DOHH2 (cell line): ENCODE measurements around the gene ZNF282.
"Not testable (repeated sequence)": the region's sequence is repeated elsewhere in the genome, so short reads cannot be mapped to it uniquely, and the experiment has no call there.

ENCODE experiments used
- H3F3A ChIP-seq: fragments of 200-600 bp; sonication (generic), shearing (Covaris generic); 2 replicates; pipeline ENCODE4 v1.6.0; 2016; ENCODE audit warnings: antibody characterized with exemption, mild to moderate bottlenecking; ENCODE audit not compliant: control insufficient read depth, insufficient read depth
- H3K27ac ChIP-seq: fragments of 200-600 bp; sonication (generic); 2 replicates; pipeline ENCODE4 v1.5.1; 2014; ENCODE audit warnings: low read depth, mild to moderate bottlenecking, low read length, moderate library complexity
- H3K27me3 ChIP-seq: fragments of 200-600 bp; sonication (generic); 2 replicates; pipeline ENCODE4 v1.6.1; 2014; ENCODE audit warnings: mild to moderate bottlenecking, low read length, mixed read lengths; ENCODE audit not compliant: control insufficient read depth
- H3K36me3 ChIP-seq: fragments of 200-600 bp; sonication (generic); 2 replicates; pipeline ENCODE4 v1.6.1; 2014; ENCODE audit warnings: mild to moderate bottlenecking, low read length, moderate library complexity, mixed read lengths; ENCODE audit not compliant: control insufficient read depth
- H3K4me1 ChIP-seq: fragments of 200-600 bp; sonication (generic); 2 replicates; pipeline ENCODE4 v1.6.1; 2014; ENCODE audit warnings: mild to moderate bottlenecking, low read length, mixed read lengths; ENCODE audit not compliant: control insufficient read depth
- H3K4me2 ChIP-seq: fragments of 200-600 bp; sonication (generic); 2 replicates; pipeline ENCODE4 v1.6.0; 2014; ENCODE audit warnings: mild to moderate bottlenecking, low read length, moderate library complexity
- H3K4me3 ChIP-seq: fragments of 200-600 bp; sonication (generic); 2 replicates; pipeline ENCODE4 v1.5.1; 2014; ENCODE audit warnings: mild to moderate bottlenecking, low read length, mixed read lengths
- H3K79me2 ChIP-seq: fragments of 200-600 bp; sonication (generic); 2 replicates; pipeline ENCODE4 v1.6.1; 2014; ENCODE audit warnings: mild to moderate bottlenecking, low read length, mixed read lengths; ENCODE audit not compliant: control insufficient read depth
- H3K9me2 ChIP-seq: fragments of 200-600 bp; sonication (generic); replicated peaks from 2 replicates; pipeline ENCODE4 v1.6.1; 2014; ENCODE audit warnings: mild to moderate bottlenecking, low read length, mixed read lengths; ENCODE audit not compliant: control insufficient read depth
- H3K9me3 ChIP-seq: fragments of 200-600 bp; sonication (generic); 2 replicates; pipeline ENCODE4 v1.6.1; 2014; ENCODE audit warnings: antibody characterized with exemption, low read length, mixed read lengths; ENCODE audit not compliant: control insufficient read depth, insufficient read depth
- H4K20me1 ChIP-seq: fragments of 200-600 bp; sonication (generic); 2 replicates; pipeline ENCODE4 v1.6.0; 2014; ENCODE audit warnings: low read depth, mild to moderate bottlenecking, antibody characterized with exemption, low read length, moderate library complexity; ENCODE audit not compliant: control insufficient read depth, insufficient read depth
- CTCF ChIP-seq: fragments of 200-600 bp; sonication (generic); IDR thresholded peaks from one replicate; pipeline ENCODE4 v1.5.1; 2014; ENCODE audit warnings: antibody characterized with exemption, mild to moderate bottlenecking, low read depth, low read length; ENCODE audit not compliant: poor library complexity, severe bottlenecking
- EZH2phosphoT487 ChIP-seq: fragments of 200-600 bp; sonication (generic); IDR thresholded peaks from 2 replicates; pipeline ENCODE4 v1.6.1; 2017; ENCODE audit warnings: borderline replicate concordance, mild to moderate bottlenecking, antibody characterized with exemption, low read length, moderate library complexity, mixed read lengths

The ZNF282 gene

GRCh38 chr7:149225106-149225505, 29.8 kb downstream of the ZNF282 start:
- no peak for TF ChIP-seq EZH2phosphoT487
- no peak for TF ChIP-seq CTCF
- Histone ChIP-seq H3K4me2 (no peak overlapping the region), H3K36me3 (peaks cover 30% of the 10 kb centered on the region), H3K27me3 (no peaks in the 10 kb centered on the region; the same call in 1 of the 2 replicates), H3K79me2 (no peaks in the 10 kb centered on the region), H3F3A (no peaks in the 10 kb centered on the region; the same call in none of the 2 replicates), H3K4me1 (no peaks in the 10 kb centered on the region), H3K9me2 (no peaks in the 10 kb centered on the region), H3K4me3 (no peak overlapping the region), H3K9me3 (no peaks in the 10 kb centered on the region), H3K27ac (no peak overlapping the region), H4K20me1 (no peaks in the 10 kb centered on the region)

- Histone ChIP-seq H3K27ac (no peak overlapping the region), H3K27me3 (no peaks in the 10 kb centered on the region; the same call in 1 of the 2 replicates), H3K9me2 (no peaks in the 10 kb centered on the region), H3K9me3 (no peaks in the 10 kb centered on the region), H4K20me1 (no peaks in the 10 kb centered on the region), H3K4me2 (no peak overlapping the region), H3K36me3 (peaks cover 30% of the 10 kb centered on the region), H3K79me2 (no peaks in the 10 kb centered on the region), H3K4me1 (no peaks in the 10 kb centered on the region), H3K4me3 (no peak overlapping the region), H3F3A (no peaks in the 10 kb centered on the region; the same call in none of the 2 replicates)
- TF ChIP-seq CTCF, result no peak
- TF ChIP-seq EZH2phosphoT487, result no peak
Observed at GRCh38 chr7:149225656-149226055, 30.3 kb downstream of the ZNF282 start.

GRCh38 chr7:149226366-149226765, 31.0 kb downstream of the ZNF282 start:
- not testable (repeated sequence) for H3K27ac ChIP-seq, H3K9me3 ChIP-seq, H3K4me1 ChIP-seq, H4K20me1 ChIP-seq, H3K27me3 ChIP-seq, H3K79me2 ChIP-seq, H3F3A ChIP-seq, H3K4me3 ChIP-seq, H3K9me2 ChIP-seq, H3K4me2 ChIP-seq
- peaks cover 24% of the 10 kb centered on the region for H3K36me3 ChIP-seq

- Histone ChIP-seq H3K36me3 (peaks cover 24% of the 10 kb centered on the region), H3K4me2 (no peak overlapping the region), H3F3A (no peaks in the 10 kb centered on the region; the same call in none of the 2 replicates), H3K9me2 (no peaks in the 10 kb centered on the region), H3K4me3 (no peak overlapping the region), H3K9me3 (no peaks in the 10 kb centered on the region), H4K20me1 (no peaks in the 10 kb centered on the region), H3K4me1 (no peaks in the 10 kb centered on the region), H3K79me2 (no peaks in the 10 kb centered on the region), H3K27ac (no peak overlapping the region), H3K27me3 (no peaks in the 10 kb centered on the region; the same call in 1 of the 2 replicates)
- TF ChIP-seq CTCF (no peak), EZH2phosphoT487 (no peak)
Observed at GRCh38 chr7:149226840-149227494, 31.6 kb downstream of the ZNF282 start.
